Osteocyte (in vitro differentiated cells): ENCODE data around the gene PODNL1. TPM values are rescaled to one million over a fixed set of nuclear protein-coding genes. Genes with fewer than 3 reads are reported as not detected.

ENCODE experiments used
- DNase-seq: peaks from one replicate; pipeline ENCODE4 v3.0.0; 2021; ENCODE audit warnings: mixed read lengths; ENCODE audit not compliant: unreplicated experiment; ENCODE audit errors: extremely low spot score
- H3K27ac Mint-ChIP-seq: one replicate; pipeline ENCODE4 v1.8.0; 2021; ENCODE audit warnings: mild to moderate bottlenecking, mixed read lengths; ENCODE audit not compliant: unreplicated experiment
- H3K27me3 Mint-ChIP-seq: one replicate; pipeline ENCODE4 v1.8.0; 2021; ENCODE audit warnings: mixed read lengths; ENCODE audit not compliant: unreplicated experiment
- H3K36me3 Mint-ChIP-seq: one replicate; pipeline ENCODE4 v1.8.0; 2021; ENCODE audit warnings: mixed read lengths; ENCODE audit not compliant: unreplicated experiment
- H3K4me1 Mint-ChIP-seq: one replicate; pipeline ENCODE4 v1.8.0; 2021; ENCODE audit warnings: mixed read lengths; ENCODE audit not compliant: unreplicated experiment
- H3K4me3 Mint-ChIP-seq: one replicate; pipeline ENCODE4 v1.8.0; 2021; ENCODE audit warnings: mild to moderate bottlenecking, moderate library complexity, mixed read lengths; ENCODE audit not compliant: unreplicated experiment
- H3K9me3 Mint-ChIP-seq: one replicate; pipeline ENCODE4 v1.8.0; 2021; ENCODE audit warnings: mixed read lengths; ENCODE audit not compliant: unreplicated experiment
- total RNA-seq: library from RNA; stranded (reverse); gene quantifications from 2 replicates; pipeline ENCODE4 v1.2.1, GENCODE V29; 2021
- TF ChIP-seq, protein P1 (sequence below): fragments of 200-600 bp; sonication (generic); IDR thresholded peaks from 2 replicates; pipeline ENCODE4 v1.5.0; 2021; ENCODE audit warnings: antibody characterized with exemption, mild to moderate bottlenecking, moderate library complexity

PODNL1 gene
- total RNA-seq, 1 donor from 2014 or later = 2.4 TPM

- no peak for DNase-seq
Measured at GRCh38 chr19:13899912-13900584, 38.2 kb downstream of the PODNL1 start.

GRCh38 chr19:13899393-13899792 lies 38.8 kb downstream of the PODNL1 start:
- Mint-ChIP-seq H3K27ac (no peak overlapping the region), H3K4me1 (peaks cover 2% of the 10 kb centered on the region), H3K36me3 (no peaks in the 10 kb centered on the region), H3K9me3 (no peaks in the 10 kb centered on the region), H3K4me3 (no peak overlapping the region), H3K27me3 (no peaks in the 10 kb centered on the region)
- TF ChIP-seq, protein P1, sequence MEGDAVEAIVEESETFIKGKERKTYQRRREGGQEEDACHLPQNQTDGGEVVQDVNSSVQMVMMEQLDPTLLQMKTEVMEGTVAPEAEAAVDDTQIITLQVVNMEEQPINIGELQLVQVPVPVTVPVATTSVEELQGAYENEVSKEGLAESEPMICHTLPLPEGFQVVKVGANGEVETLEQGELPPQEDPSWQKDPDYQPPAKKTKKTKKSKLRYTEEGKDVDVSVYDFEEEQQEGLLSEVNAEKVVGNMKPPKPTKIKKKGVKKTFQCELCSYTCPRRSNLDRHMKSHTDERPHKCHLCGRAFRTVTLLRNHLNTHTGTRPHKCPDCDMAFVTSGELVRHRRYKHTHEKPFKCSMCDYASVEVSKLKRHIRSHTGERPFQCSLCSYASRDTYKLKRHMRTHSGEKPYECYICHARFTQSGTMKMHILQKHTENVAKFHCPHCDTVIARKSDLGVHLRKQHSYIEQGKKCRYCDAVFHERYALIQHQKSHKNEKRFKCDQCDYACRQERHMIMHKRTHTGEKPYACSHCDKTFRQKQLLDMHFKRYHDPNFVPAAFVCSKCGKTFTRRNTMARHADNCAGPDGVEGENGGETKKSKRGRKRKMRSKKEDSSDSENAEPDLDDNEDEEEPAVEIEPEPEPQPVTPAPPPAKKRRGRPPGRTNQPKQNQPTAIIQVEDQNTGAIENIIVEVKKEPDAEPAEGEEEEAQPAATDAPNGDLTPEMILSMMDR = no peak
- DNase-seq = no peak

More at GRCh38 chr19:13899912-13900584, 38.2 kb downstream of the PODNL1 start:
- no peaks in the 10 kb centered on the region for H3K9me3 Mint-ChIP-seq
- TF ChIP-seq, protein P1 = no peak
- H3K36me3 Mint-ChIP-seq = no peaks in the 10 kb centered on the region
- H3K27me3 Mint-ChIP-seq = no peaks in the 10 kb centered on the region
- H3K27ac Mint-ChIP-seq = no peak overlapping the region
- H3K4me3 Mint-ChIP-seq = no peak overlapping the region
- H3K4me1 Mint-ChIP-seq = peaks cover 2% of the 10 kb centered on the region

- Mint-ChIP-seq H3K36me3 (no peaks in the 10 kb centered on the region), H3K9me3 (no peaks in the 10 kb centered on the region)
Measured at GRCh38 chr19:13896227-13896626, 42.0 kb downstream of the PODNL1 start.

GRCh38 chr19:13894552-13894951 lies 43.7 kb downstream of the PODNL1 start:
- no peaks in the 10 kb centered on the region for H3K27me3 Mint-ChIP-seq
- DNase-seq = no peak
- no peaks in the 10 kb centered on the region for H3K9me3 Mint-ChIP-seq
- no peak overlapping the region for H3K4me3 Mint-ChIP-seq
- no peaks in the 10 kb centered on the region for H3K4me1 Mint-ChIP-seq
- no peak overlapping the region for H3K27ac Mint-ChIP-seq
- TF ChIP-seq, protein P1 = no peak
- H3K36me3 Mint-ChIP-seq = no peaks in the 10 kb centered on the region

More at GRCh38 chr19:13896227-13896626, 42.0 kb downstream of the PODNL1 start:
- H3K27me3 Mint-ChIP-seq = no peaks in the 10 kb centered on the region
- TF ChIP-seq, protein P1 = no peak
- no peak overlapping the region for H3K4me3 Mint-ChIP-seq
- no peak overlapping the region for H3K27ac Mint-ChIP-seq
- DNase-seq = no peak
- peaks cover 2% of the 10 kb centered on the region for H3K4me1 Mint-ChIP-seq

DNA sequence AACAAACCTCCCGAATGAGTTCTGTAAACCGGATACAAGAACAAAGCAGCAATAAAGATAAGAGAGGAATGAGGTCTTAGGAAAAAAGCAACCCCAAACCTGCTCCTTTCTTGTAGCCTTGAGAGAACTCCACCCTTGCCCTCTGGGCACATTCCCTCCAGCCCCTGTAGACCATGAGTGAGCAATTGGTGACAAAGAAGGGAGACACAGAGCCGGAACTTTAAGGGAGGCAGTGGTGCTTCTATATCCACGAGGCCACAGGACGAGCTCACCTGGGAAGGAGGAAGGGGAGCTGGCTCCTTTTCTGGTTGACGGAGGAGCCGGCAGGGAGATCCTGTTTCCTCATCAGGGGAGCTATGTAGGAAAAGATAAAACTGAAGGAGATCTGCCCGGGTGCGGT lies 45.3 kb downstream of the PODNL1 start:
- Mint-ChIP-seq H3K4me1 (no peaks in the 10 kb centered on the region), H3K4me3 (no peak overlapping the region), H3K27ac (no peak overlapping the region), H3K9me3 (no peaks in the 10 kb centered on the region), H3K36me3 (no peaks in the 10 kb centered on the region), H3K27me3 (no peaks in the 10 kb centered on the region)
- DNase-seq = no peak
- TF ChIP-seq, protein P1 = no peak
